ENCODE results near the gene ACTR6.

DNA sequence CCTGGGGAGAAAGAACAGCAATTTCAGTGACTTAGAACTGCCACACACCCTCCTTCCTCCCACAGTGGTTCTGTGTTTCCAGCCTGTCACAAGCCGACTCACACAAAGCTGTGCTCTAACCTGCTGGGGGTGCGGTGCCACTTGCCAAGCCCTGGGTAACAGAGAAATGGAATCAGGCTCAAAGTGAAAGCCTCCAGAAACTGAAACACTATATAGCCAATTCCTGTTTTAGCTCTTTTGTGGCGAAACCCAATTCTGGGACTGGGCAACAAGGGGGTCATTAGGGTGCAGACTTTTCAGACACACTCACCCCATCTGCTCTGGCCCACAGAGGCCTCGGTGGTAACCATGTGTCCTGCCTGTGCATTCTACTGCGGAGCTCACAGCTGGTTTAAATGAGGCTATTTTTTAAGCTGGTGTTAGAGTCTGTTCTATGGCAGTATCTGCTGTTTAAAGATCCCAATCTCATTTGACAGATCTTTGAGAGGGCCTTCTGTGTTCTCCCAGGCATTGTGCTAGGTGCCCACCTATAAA, 15.2 kb upstream of the ACTR6 start:
- TF ChIP-seq, protein P1, sequence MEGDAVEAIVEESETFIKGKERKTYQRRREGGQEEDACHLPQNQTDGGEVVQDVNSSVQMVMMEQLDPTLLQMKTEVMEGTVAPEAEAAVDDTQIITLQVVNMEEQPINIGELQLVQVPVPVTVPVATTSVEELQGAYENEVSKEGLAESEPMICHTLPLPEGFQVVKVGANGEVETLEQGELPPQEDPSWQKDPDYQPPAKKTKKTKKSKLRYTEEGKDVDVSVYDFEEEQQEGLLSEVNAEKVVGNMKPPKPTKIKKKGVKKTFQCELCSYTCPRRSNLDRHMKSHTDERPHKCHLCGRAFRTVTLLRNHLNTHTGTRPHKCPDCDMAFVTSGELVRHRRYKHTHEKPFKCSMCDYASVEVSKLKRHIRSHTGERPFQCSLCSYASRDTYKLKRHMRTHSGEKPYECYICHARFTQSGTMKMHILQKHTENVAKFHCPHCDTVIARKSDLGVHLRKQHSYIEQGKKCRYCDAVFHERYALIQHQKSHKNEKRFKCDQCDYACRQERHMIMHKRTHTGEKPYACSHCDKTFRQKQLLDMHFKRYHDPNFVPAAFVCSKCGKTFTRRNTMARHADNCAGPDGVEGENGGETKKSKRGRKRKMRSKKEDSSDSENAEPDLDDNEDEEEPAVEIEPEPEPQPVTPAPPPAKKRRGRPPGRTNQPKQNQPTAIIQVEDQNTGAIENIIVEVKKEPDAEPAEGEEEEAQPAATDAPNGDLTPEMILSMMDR (IDR thresholded peaks at IDR 0.05): no peak
- no peak for TF ChIP-seq POLR2A (IDR thresholded peaks at IDR 0.05)

All from Peyer's patch (tissue), 4 donors.